Fibroblast of lung (primary cell): Measurements from ENCODE around the gene MLLT6. TPM values are rescaled to one million over a fixed set of nuclear protein-coding genes. Genes with fewer than 3 reads are reported as not detected.

Experiments used
- DNase-seq, 2 donors: peaks; one replicate each; pipeline versions ENCODE4 v3.0.0 to v3.0.0-alpha.2; 2010; ENCODE audit warnings: low read depth in 2 of 2
- H2AFZ ChIP-seq: 2 replicates; pipeline ENCODE4 v1.5.1; 2012; ENCODE audit warnings: low read length, control low read depth, inconsistent platforms
- H3K27ac ChIP-seq: 2 replicates; pipeline ENCODE4 v1.5.1; 2011; ENCODE audit warnings: low read length, control low read depth; ENCODE audit not compliant: insufficient read depth
- H3K27me3 ChIP-seq: 2 replicates; pipeline ENCODE4 v1.5.1; 2011; ENCODE audit warnings: mild to moderate bottlenecking, low read length; ENCODE audit not compliant: control insufficient read depth, insufficient read depth
- H3K36me3 ChIP-seq: 2 replicates; pipeline ENCODE4 v1.5.1; 2011; ENCODE audit warnings: low read length; ENCODE audit not compliant: control insufficient read depth, insufficient read depth
- H3K4me1 ChIP-seq: 2 replicates; pipeline ENCODE4 v1.5.1; 2011; ENCODE audit warnings: low read length; ENCODE audit not compliant: control insufficient read depth, insufficient read depth; ENCODE audit errors: extremely low read depth
- H3K4me2 ChIP-seq: 2 replicates; pipeline ENCODE4 v1.5.1; 2011; ENCODE audit warnings: low read length, control low read depth; ENCODE audit not compliant: insufficient read depth; ENCODE audit errors: extremely low read depth
- H3K4me3 ChIP-seq, 4 experiments: fragments of 200-600 bp in 1 of 4; sonication (generic) in 1 of 4; replicated peaks in 1 of 4; 2 replicates each; pipeline ENCODE4 v1.5.1; 2011 to 2016; ENCODE audit warnings: low read length in 4 of 4, low read depth in 3 of 4, mild to moderate bottlenecking in 3 of 4, control low read depth in 2 of 4, inconsistent platforms in 1 of 4, mixed read lengths in 1 of 4; ENCODE audit not compliant: insufficient read depth in 1 of 4; ENCODE audit errors: control extremely low read depth in 1 of 4
- H3K79me2 ChIP-seq: 2 replicates; pipeline ENCODE4 v1.5.1; 2012; ENCODE audit warnings: mild to moderate bottlenecking, low read length, inconsistent platforms; ENCODE audit not compliant: control insufficient read depth, insufficient read depth
- H3K9ac ChIP-seq: 2 replicates; pipeline ENCODE4 v1.5.1; 2011; ENCODE audit warnings: mild to moderate bottlenecking, low read length, control low read depth; ENCODE audit not compliant: insufficient read depth
- H3K9me3 ChIP-seq: 2 replicates; pipeline ENCODE4 v1.5.1; 2012; ENCODE audit warnings: low read depth, low read length; ENCODE audit not compliant: control insufficient read depth, insufficient read depth
- H4K20me1 ChIP-seq: 2 replicates; pipeline ENCODE4 v1.5.1; 2011; ENCODE audit warnings: low read length; ENCODE audit not compliant: control insufficient read depth, insufficient read depth; ENCODE audit errors: extremely low read depth
- EZH2 ChIP-seq: IDR thresholded peaks from 2 replicates; pipeline ENCODE4 v1.5.1; 2012; ENCODE audit warnings: low read length, control low read depth, mild to moderate bottlenecking; ENCODE audit errors: missing control alignments
- polyA plus RNA-seq, 2 donors: library from polyadenylated mRNA; depleted of rRNA in 1 of 2; stranded (reverse) in 1 of 2; unstranded in 1 of 2; fragments of >200 nt; gene quantifications; 2 replicates each; pipeline ENCODE4 v1.2.1, GENCODE V29; 2011 to 2012; ENCODE audit warnings: missing spikeins in 1 of 2
- total RNA-seq: library from RNA; depleted of rRNA; stranded (reverse); fragments of >200 nt; gene quantifications from 2 replicates; pipeline ENCODE4 v1.2.1, GENCODE V29; 2014
- TF ChIP-seq, protein P1 (sequence below), 2 donors: IDR thresholded peaks in 1 of 2; conservative IDR thresholded peaks in 1 of 2; 1 replicate in 1 of 2; 2 replicates in 1 of 2; pipeline ENCODE4 v1.5.1; 2011 to 2012; ENCODE audit warnings: low read length in 2 of 2, control low read depth in 1 of 2, inconsistent platforms in 1 of 2, low read depth in 1 of 2, mild to moderate bottlenecking in 1 of 2

The MLLT6 gene
- total and polyA plus RNA-seq, 2 donors (not counting 1 experiment from before 2014, with no cell fraction given): 15.4 to 17.7 TPM

DNA sequence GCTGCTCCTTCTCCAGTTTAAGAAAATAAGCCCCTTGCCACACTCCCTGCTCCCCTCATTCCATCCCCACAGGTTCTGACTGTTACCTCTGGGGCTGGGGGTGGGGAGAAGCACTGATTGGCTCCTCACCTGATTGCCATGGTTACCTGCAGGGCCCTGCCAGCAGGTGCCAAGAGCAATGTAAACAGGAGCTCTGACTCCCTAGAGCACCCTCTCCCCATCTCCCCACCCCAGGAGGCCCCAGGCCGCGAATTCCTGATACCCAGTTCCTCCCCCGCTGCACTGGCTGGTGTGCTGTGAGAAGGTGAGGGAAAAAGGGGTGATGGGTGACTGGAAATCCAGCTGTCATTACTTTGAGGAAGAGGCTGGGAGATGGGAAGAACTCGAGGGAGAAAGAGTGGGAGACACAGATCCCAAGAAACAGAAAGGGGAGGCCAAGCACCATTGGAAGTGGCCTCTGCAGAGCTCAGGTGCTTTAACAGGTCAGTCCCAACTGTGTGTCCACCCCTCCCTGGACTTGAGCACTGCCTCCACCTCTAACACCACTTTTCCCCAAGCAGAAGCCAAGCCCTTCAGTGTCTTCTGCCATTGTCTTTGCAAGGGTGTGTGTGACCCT, 38.6 kb downstream of the MLLT6 start:
- H3K4me2 ChIP-seq: no peak overlapping the region
- peaks cover 22% of the 10 kb centered on the region for H3K4me1 ChIP-seq
- TF ChIP-seq EZH2: no peak
- TF ChIP-seq, protein P1, sequence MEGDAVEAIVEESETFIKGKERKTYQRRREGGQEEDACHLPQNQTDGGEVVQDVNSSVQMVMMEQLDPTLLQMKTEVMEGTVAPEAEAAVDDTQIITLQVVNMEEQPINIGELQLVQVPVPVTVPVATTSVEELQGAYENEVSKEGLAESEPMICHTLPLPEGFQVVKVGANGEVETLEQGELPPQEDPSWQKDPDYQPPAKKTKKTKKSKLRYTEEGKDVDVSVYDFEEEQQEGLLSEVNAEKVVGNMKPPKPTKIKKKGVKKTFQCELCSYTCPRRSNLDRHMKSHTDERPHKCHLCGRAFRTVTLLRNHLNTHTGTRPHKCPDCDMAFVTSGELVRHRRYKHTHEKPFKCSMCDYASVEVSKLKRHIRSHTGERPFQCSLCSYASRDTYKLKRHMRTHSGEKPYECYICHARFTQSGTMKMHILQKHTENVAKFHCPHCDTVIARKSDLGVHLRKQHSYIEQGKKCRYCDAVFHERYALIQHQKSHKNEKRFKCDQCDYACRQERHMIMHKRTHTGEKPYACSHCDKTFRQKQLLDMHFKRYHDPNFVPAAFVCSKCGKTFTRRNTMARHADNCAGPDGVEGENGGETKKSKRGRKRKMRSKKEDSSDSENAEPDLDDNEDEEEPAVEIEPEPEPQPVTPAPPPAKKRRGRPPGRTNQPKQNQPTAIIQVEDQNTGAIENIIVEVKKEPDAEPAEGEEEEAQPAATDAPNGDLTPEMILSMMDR (conservative IDR thresholded peaks at IDR 0.05 in 1 of 2, IDR thresholded peaks at IDR 0.05 in 1 of 2; ENCODE audit: low read depth in 1 of 2, low read length in 2 of 2): no peak
- H3K9me3 ChIP-seq: no peaks in the 10 kb centered on the region
- no peak overlapping the region for H2AFZ ChIP-seq
- DNase-seq: no peak
- H3K27me3 ChIP-seq: no peaks in the 10 kb centered on the region
- no peaks in the 10 kb centered on the region for H4K20me1 ChIP-seq
- H3K79me2 ChIP-seq: peaks cover 72% of the 10 kb centered on the region
- no peak overlapping the region for H3K9ac ChIP-seq
- H3K27ac ChIP-seq: no peak overlapping the region
- peaks cover 14% of the 10 kb centered on the region for H3K36me3 ChIP-seq
- no peak overlapping the region for H3K4me3 ChIP-seq

DNA sequence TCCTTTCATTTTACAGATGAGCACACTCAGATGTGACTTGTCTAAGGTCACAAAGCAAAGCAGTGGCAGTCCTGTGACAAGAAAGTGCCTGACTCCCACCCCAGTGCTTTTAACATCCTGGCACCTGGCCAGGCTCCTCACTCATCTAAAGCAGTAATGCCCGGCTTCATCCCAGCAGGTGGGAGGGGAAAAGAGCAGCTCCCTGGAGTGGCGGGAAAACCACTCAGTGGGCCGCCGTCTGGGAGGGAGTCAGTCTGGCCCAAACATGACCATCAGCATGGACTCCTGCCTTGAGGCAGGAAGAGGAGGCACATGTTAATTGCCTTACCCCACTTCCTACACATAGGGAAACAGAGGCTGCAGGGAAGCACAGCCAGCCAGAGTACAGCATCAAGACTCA, 40.5 kb downstream of the MLLT6 start:
- Histone ChIP-seq H3K36me3 (peaks cover 2% of the 10 kb centered on the region), H3K4me2 (peak overlapping the region; percentile 91), H2AFZ (no peak overlapping the region), H3K4me1 (peaks cover 22% of the 10 kb centered on the region), H3K9ac (no peak overlapping the region), H4K20me1 (no peaks in the 10 kb centered on the region), H3K4me3 (peak overlapping the region in 1 of 4 experiments; percentile 71), H3K9me3 (no peaks in the 10 kb centered on the region), H3K79me2 (peaks cover 64% of the 10 kb centered on the region), H3K27me3 (no peaks in the 10 kb centered on the region), H3K27ac (no peak overlapping the region)
- no peak for TF ChIP-seq EZH2
- TF ChIP-seq, protein P1 (conservative IDR thresholded peaks at IDR 0.05 in 1 of 2, IDR thresholded peaks at IDR 0.05 in 1 of 2; ENCODE audit: low read depth in 1 of 2, low read length in 2 of 2): no peak
- no peak for DNase-seq

DNA sequence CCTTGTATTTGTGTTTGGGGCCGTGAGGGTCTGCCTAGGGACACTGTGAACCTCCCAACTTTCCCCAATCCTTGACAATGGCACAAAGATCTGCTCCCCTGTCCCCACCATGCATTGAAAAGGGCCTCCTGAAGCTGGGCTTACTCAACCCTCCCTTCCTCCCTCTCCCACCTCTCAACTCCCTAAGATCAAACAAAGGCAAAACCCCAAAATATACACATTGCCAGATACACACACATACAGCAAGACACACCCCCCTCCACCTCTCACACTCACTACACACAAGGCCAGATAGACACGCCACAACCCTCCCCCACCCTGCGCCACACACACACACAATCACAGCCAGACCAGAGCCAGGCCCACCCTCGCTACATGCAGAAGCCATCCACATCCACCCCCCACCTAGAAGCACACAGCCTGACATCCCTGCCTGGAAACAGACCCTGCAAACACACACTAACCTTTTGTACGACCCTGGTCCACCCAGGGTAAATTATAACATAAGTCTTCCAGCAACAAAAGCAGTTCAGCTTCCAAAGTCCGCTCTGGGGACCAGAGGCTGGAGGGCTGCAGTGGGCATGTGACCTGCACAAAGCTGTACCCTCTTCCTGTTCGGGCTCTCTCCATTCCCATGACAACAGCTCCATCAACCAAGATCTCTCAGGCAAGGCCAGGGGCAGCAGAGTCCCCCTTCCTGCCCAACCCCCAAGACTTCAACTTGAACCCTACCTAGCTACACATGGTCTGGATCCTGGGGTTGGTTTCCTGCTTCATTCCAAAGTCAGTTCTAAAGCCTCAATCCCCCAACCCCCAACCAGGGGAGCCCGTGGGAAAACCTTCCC, 41.2 kb downstream of the MLLT6 start:
- H3K36me3 ChIP-seq: peaks cover 2% of the 10 kb centered on the region
- peak overlapping the region; percentile 18 for H3K9ac ChIP-seq
- peak overlapping the region; percentile 71 to 89 (median 78) for H3K4me3 ChIP-seq
- peaks cover 60% of the 10 kb centered on the region for H3K79me2 ChIP-seq
- TF ChIP-seq, protein P1 (conservative IDR thresholded peaks at IDR 0.05 in 1 of 2, IDR thresholded peaks at IDR 0.05 in 1 of 2; ENCODE audit: low read depth in 1 of 2, low read length in 2 of 2): no peak
- TF ChIP-seq EZH2: no peak
- H3K4me2 ChIP-seq: peak overlapping the region; percentile 91
- H4K20me1 ChIP-seq: no peaks in the 10 kb centered on the region
- no peaks in the 10 kb centered on the region for H3K9me3 ChIP-seq
- no peak overlapping the region for H3K27ac ChIP-seq
- DNase-seq: no peak
- H3K4me1 ChIP-seq: peaks cover 22% of the 10 kb centered on the region
- no peak overlapping the region for H2AFZ ChIP-seq
- H3K27me3 ChIP-seq: no peaks in the 10 kb centered on the region
